Upper lobe of left lung (tissue), 6 donors: ENCODE results near the gene TMEM95. TPM values are rescaled to one million over a fixed set of nuclear protein-coding genes. Genes with fewer than 3 reads are reported as not detected.

Source experiments
- ATAC-seq, 2 donors: fragments of 200-7000 bp; cut with Tn5 transposase; one replicate each; pipeline ENCODE4 v1.9.1; 2022; ENCODE audit warnings: mild to moderate bottlenecking in 2 of 2, moderate library complexity in 2 of 2; ENCODE audit not compliant: low FRiP score in 2 of 2
- DNase-seq, 2 donors: peaks; one replicate each; pipeline ENCODE4 v3.0.0-alpha.2; 2019 to 2020
- H3K27ac ChIP-seq, 4 donors: fragments of 200-600 bp; sonication (generic); one replicate each; pipeline ENCODE4 v1.5.1; 2016 to 2019
- H3K27me3 ChIP-seq, 4 donors: fragments of 200-600 bp; sonication (generic); one replicate each; pipeline ENCODE4 v1.5.1; 2017 to 2019
- H3K36me3 ChIP-seq, 4 donors: fragments of 200-600 bp; sonication (generic); one replicate each; pipeline ENCODE4 v1.5.1; 2016 to 2019
- H3K4me1 ChIP-seq, 4 donors: fragments of 200-600 bp; sonication (generic); one replicate each; pipeline ENCODE4 v1.5.1; 2018 to 2019
- H3K4me3 ChIP-seq, 4 donors: fragments of 200-600 bp; sonication (generic); one replicate each; pipeline ENCODE4 v1.5.1; 2017 to 2019; ENCODE audit warnings: mild to moderate bottlenecking in 2 of 4, moderate library complexity in 1 of 4
- H3K9me3 ChIP-seq, 4 donors: fragments of 200-600 bp; sonication (generic); one replicate each; pipeline ENCODE4 v1.5.1; 2018 to 2019
- CTCF ChIP-seq, 6 experiments: fragments of 450-650 bp in 4 of 6; fragments of 200-600 bp in 2 of 6; sonication (generic) in 2 of 6; IDR thresholded peaks; one replicate each; pipeline ENCODE4 v1.5.1; 2016 to 2019; ENCODE audit warnings: antibody characterized with exemption in 6 of 6
- EP300 ChIP-seq, 4 donors: sonication (generic); formaldehyde crosslinking; IDR thresholded peaks; one replicate each; pipeline ENCODE4 v1.5.1; 2017; ENCODE audit warnings: antibody characterized with exemption in 4 of 4, control low read depth in 2 of 4
- POLR2A ChIP-seq, 4 donors: fragments of 450-650 bp; IDR thresholded peaks; one replicate each; pipeline ENCODE4 v1.5.1; 2016 to 2017; ENCODE audit warnings: antibody characterized with exemption in 4 of 4, mild to moderate bottlenecking in 2 of 4
- POLR2AphosphoS5 ChIP-seq, 2 donors: sonication (generic); formaldehyde crosslinking; IDR thresholded peaks; one replicate each; pipeline ENCODE4 v1.5.1; 2017; ENCODE audit warnings: antibody characterized with exemption in 2 of 2
- WGBS, 2 donors: methylation state at CpG; one replicate each; pipeline ENCODE4 v1.1.5; 2017 to 2018; 5-methylcytosine and 5-hydroxymethylcytosine counted together
- total RNA-seq, 6 donors: library from RNA; depleted of rRNA in 4 of 6; stranded (reverse); fragments of >200 nt in 4 of 6; gene quantifications; one replicate each; pipeline versions ENCODE4 v1.1.0 to v1.2.1, GENCODE V29; 2016 to 2021
- donor health status: DM: no; HTN: no; CAD: no; lungs with moderate emphysema.
- donor health status: DM: no; HTN: yes; CAD: no; lungs with severe emphysema.

TMEM95 gene
- total RNA-seq, 6 donors from 2014 or later, result 1.0 TPM; not detected in 5

DNA sequence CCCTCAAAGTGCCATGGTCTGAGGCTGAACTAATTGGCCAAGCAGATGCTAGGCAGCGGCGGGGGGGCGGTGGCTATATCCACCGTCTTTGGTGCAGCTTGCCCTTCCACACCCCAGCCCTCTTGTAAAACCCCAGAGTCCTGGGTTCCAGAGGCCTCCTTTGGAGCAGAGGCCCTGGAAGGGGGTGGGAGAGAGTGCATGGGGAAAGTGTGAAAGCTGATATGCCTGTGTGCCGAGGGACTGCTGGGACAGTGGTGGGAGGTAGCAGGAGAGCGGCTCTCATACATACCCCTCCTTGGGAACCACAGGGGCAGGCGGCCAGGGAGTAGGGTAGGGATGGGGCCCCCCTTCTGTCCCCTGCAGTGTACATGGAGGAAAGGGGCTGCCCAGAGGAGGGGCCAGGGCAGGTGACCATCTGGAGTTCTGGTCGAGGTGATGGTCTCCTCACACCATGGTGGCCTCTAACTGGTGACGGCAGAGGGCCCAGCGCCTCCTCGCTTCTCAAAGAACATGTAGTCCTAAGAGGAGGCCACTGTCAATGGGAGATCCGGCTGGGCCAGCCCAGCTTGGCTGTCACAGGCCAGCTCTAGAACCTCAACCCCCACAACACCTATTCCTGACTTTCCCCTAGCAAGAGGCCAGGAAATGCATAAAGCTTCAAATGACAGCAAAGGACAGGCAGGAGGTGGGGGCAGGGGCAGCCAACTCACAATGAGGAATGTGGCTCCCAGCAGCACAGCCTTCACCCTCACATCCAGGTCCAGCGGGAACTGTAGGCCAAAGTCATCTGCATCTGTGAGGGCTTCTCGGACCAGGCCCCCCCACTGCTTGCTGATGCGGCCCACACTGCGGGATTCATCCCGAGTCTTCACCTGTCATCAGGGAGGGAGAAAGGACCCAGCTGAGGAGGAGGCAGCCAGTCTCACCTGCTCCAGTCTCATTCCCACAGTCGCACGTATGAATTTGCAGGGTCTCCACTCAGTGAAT is 35.3 kb downstream of the TMEM95 start:
- H3K4me1 ChIP-seq, result peaks cover 12 to 29% (median 21%) of the 10 kb centered on the region in 4 donors
- DNase-seq (no peak), ATAC-seq (no peak)
- H3K27me3 ChIP-seq, result no peaks in the 10 kb centered on the region
- H3K9me3 ChIP-seq, result no peaks in the 10 kb centered on the region
- 95 to 98% methylated on average over 14 to 19 of the region's 19 CpGs for WGBS, 2 donors
- H3K27ac ChIP-seq, result peak overlapping the region in 1 of 4 donors; percentile 50
- H3K4me3 ChIP-seq, result no peak overlapping the region
- TF ChIP-seq CTCF (IDR thresholded peaks at IDR 0.05) (no peak), EP300 (IDR thresholded peaks at IDR 0.05) (no peak), POLR2A (IDR thresholded peaks at IDR 0.05) (no peak), POLR2AphosphoS5 (IDR thresholded peaks at IDR 0.05) (no peak)
- peaks cover 0 to 43% (median 28%) of the 10 kb centered on the region in 4 donors for H3K36me3 ChIP-seq

DNA sequence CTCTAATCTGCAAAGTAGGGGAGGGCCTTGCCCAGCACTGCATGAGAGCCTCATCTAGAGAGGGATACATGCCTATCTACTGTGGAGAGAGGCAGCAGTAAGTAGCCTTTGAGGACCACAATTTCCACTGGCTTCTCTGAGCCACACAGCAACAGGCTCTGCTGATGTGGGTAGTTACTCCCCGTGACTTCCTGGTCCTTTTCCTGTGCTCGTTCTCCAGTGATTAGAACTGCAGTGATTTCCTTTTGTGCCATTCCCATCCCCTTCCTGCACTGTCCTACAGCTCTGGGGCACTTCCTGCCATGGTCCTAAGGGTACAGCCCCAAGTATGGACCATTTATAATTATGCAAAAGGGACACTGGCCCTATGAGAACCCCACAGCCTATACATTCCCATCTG is 36.4 kb downstream of the TMEM95 start:
- Histone ChIP-seq H3K9me3 (no peaks in the 10 kb centered on the region), H3K4me3 (no peak overlapping the region), H3K4me1 (peaks cover 15 to 32% (median 23%) of the 10 kb centered on the region in 4 donors), H3K27ac (peak overlapping the region in 2 of 4 donors; percentile 31 to 50), H3K27me3 (no peaks in the 10 kb centered on the region), H3K36me3 (peaks cover 0 to 43% (median 28%) of the 10 kb centered on the region in 4 donors)
- WGBS, 2 donors, result 51 to 57% methylated on average over 2 of the region's 2 CpGs
- ATAC-seq, result no peak
- DNase-seq, result no peak
- TF ChIP-seq EP300 (IDR thresholded peaks at IDR 0.05) (no peak), CTCF (IDR thresholded peaks at IDR 0.05) (no peak), POLR2A (IDR thresholded peaks at IDR 0.05) (no peak), POLR2AphosphoS5 (IDR thresholded peaks at IDR 0.05) (no peak)

DNA sequence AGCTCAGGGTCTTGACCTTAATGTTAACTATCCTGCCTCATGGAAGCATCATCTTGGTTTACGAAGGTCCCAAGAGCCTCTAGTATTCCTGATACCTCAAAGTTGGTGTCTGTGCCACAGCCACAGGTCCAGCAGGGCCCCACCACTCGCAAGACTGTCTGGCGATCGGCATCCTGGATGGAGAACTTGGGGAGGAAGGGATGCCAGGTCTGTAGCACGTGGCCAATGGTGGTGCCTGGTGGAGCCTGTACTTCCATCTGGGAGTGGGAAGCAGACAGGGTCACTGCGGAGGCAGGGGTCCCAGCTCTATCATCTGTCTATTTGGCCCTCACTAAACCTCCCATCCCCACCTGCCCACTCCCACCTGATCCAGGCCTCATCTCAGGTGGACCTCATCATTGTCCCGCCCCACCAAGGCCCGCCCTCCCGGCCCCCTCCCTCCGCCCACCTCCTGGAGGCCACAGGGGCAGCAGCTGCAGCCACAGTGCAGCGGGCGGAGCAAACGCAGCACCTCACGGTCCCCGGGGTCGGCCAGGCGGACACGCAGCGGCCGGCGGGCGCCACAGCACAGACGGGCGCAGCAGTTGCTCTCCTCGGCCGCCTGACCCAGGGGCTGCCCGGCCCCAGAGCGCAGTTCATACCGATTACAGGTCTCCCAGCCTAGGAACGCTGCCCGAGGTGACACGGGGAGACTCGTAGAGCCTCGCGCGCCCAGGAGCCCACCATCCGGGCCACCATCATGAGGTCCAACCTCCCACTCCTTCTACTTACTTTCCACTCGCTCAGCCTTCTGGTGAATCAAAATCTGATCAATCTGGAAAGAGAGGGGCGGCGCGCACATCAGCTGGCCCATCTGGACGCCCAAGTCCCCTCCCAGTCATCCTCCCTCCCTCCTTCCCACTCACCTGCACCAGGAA is 38.0 kb downstream of the TMEM95 start:
- 81 to 82% methylated on average over 33 to 36 of the region's 42 CpGs for WGBS, 2 donors
- peak overlapping the region; percentile 67 to 95 (median 89) for H3K4me3 ChIP-seq
- TF ChIP-seq POLR2AphosphoS5 (IDR thresholded peaks at IDR 0.05), result no peak
- H3K36me3 ChIP-seq, result peaks cover 0 to 30% (median 22%) of the 10 kb centered on the region in 4 donors
- no peaks in the 10 kb centered on the region for H3K27me3 ChIP-seq
- DNase-seq, result peak in 1 of 2 donors; percentile 82
- ATAC-seq, result no peak
- peaks cover 15 to 32% (median 23%) of the 10 kb centered on the region in 4 donors for H3K4me1 ChIP-seq
- no peaks in the 10 kb centered on the region for H3K9me3 ChIP-seq
- peak overlapping the region; percentile 25 to 93 (median 92) for H3K27ac ChIP-seq

DNA sequence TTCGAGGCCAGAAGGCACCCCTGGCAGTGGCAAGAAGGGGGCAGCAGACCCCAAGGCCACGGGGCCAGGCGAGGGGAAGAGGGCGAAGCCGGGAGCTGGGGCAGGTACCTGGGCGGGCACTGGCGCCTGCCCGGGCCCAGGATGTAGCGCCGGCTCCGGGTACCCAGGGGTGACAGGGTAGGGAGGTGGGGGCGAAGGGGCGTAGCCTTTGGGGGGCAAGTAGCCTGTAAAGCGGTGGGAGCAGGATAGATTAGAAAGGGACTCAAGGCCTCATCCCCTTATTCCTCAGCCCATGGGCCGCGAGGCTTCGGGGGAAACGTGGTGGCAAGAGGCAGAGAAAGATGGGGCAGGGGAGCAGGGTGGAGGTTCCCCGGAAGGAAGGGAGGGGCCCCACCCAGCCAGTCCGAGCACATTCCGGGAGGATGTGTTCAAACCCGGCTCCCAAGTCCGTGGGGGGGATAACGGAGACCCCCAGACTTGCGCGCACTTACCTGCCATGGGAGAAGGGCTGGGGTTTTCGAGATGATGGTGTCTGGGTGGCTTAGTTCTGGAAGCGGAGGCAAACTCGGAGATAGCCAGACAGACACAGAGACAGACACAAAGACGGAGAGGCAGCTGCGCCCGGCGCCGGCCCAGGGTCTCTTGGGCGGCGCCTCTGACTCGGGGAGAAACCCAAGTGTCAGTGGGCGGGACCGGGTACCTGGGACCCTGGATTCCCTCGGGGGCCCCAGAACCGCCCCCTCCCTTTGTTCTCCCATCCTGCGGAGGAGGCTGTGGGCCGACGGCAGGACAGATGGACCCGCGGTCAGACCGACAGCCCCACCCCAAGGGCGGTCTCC is 38.9 kb downstream of the TMEM95 start:
- WGBS, 2 donors, result 3 to 7% methylated on average over 30 to 33 of the region's 48 CpGs
- H3K27ac ChIP-seq, result peak overlapping the region; percentile 85 to 93 (median 92)
- DNase-seq (peak; percentile 41 to 87), ATAC-seq (peak; percentile 12 to 39)
- no peaks in the 10 kb centered on the region for H3K27me3 ChIP-seq
- TF ChIP-seq CTCF (IDR thresholded peaks at IDR 0.05), result no peak
- TF ChIP-seq POLR2A (IDR thresholded peaks at IDR 0.05), result no peak
- TF ChIP-seq EP300 (IDR thresholded peaks at IDR 0.05), result no peak
- TF ChIP-seq POLR2AphosphoS5 (IDR thresholded peaks at IDR 0.05), result no peak
- peak overlapping the region; percentile 67 to 95 (median 89) for H3K4me3 ChIP-seq
- H3K9me3 ChIP-seq, result no peaks in the 10 kb centered on the region
- peaks cover 15 to 32% (median 23%) of the 10 kb centered on the region in 4 donors for H3K4me1 ChIP-seq
- H3K36me3 ChIP-seq, result peaks cover 0 to 21% (median 17%) of the 10 kb centered on the region in 4 donors
